NCI-H1417 treated with DMSO at 0.1 percent for 48 hours (cell line): ENCODE results near the gene PRKCA.
"Not testable (repeated sequence)": the region's sequence is repeated elsewhere in the genome, so short reads cannot be mapped to it uniquely, and the experiment has no call there.

ENCODE experiments used
- DNase-seq: peaks from one replicate; lab custom pipeline; 2025; lab: John Stamatoyannopoulos, UW

The PRKCA gene

DNA sequence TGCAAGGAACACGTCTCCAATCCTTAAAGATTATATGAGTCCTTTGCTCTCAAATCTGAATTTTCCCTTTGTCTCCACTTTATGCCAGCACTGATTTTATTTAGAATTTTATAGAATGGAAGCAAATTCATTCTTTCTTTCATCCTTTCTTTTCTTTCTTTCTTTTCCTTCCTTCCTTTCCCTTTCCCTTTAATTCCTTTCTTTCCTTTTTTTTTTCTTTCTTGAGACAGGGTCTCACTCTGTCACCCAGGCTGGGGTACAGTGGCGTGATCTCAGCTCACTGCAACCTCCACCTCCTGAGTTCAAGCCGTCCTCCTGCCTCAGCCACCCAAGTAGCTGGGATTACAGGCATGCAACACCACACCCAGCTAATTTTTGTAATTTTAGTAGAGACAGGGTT is 187.2 kb downstream of the PRKCA start:
- not testable (repeated sequence) for DNase-seq

DNA sequence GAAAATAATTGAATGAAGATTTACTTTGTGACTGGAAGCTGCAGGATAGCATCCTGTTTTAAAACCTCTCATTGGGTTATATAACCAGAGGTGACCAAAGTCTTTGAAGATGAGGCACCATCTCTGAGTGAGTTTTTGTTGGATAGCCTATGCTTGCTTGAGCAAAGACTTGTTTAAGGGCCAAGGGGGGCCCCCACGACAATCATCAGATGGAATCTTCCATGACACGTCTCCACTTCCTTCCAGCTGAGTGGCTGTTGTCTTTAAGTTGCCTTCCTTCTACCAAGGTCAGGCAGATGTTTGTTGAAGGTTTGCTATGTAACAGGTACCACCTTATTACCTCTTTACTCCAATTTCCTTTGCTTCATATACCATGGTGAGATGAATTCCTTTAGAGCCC is 188.8 kb downstream of the PRKCA start:
- no peak for DNase-seq

DNA sequence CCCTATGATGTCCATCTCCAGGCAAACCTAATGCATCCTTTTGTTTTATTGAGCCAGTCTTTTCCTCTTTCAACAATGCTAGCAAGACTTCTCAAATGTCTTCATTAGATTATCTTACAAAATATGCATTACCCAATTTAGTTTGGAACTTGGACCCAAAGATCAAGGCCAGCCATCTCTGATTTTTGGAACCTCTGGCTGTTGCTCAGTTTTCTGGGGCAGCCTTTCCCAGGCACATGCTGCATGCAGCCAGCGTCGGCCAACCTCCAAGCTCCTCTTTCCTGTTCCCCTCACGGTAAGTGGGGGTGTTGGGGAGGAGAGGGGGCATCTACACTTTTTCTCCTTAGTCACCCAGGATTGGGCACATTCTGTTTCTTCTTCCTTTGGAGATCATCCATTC is 189.3 kb downstream of the PRKCA start:
- DNase-seq: no peak

DNA sequence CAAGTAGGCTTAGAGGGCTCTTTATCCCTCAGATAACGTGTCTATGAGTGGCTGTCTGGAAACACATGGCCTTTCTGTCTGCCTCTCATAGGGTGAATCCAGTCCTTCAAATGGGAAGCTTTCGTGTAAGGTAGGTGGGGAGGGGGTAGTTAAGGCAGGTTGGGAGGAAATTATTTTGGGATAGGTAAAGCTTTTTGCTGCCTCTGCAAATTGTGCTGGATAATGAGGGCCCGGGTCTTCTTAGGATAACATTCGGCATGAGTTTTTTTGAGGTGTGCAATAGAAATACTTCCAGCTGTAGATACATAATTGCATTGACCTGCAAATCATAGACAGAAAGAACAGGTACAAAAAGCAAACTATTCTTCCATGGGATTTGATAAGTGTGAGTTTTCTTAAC is 189.7 kb downstream of the PRKCA start:
- DNase-seq: no peak

DNA sequence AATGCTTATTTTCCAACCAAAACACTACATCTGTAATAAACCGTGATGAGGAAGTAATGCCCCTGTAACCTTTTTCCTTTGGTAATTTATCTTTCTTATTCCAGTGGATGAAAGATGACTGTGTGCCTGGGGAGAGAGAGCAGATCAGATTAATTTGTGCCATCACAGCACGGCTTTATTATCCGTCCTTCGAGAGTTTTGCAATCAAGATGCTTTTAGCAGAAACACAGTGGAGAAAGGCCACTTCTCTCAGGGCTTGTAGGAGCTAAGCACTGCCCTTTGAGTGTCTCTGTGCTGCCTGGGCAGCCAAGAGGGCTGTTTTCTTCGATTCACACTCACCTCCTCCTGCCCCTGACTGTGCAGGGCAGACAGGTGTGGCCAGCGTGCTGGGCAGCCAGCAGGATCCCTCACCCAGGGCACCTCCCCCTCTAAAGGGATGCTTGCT is 190.2 kb downstream of the PRKCA start:
- no peak for DNase-seq

DNA sequence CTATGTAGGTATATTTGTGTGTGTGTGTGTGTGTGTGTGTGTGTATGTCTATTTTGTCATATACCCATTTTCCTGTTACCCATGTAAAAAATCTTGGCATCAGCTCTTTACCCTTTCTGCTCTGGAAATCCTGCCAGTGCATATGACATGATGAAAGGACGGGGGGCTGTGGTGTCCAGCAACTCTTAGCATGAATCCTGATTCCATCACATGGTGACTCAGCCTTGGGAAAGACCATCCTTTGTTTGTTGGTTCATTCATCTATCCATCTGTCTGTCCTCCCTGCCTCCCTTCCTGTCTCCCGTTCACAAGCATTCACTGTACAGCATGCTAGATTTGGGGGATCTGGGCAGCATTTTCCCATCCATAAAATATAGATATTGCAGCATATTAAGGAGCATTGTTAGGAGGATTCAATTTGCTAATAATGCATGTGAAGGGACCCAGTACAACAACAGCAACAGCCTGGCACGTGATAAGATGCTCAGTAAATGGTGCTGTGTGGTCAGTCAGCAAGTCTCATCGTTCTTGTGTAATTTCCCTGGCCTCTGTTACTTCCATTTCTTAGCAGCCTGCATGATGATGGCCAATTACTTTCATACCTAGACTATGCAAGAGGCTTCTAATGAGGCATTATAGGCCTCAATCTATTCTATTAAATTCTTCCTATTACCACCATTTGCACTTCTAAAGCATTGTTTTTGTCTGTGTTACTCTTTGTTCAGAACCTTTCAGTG is 191.0 kb downstream of the PRKCA start:
- no peak for DNase-seq

DNA sequence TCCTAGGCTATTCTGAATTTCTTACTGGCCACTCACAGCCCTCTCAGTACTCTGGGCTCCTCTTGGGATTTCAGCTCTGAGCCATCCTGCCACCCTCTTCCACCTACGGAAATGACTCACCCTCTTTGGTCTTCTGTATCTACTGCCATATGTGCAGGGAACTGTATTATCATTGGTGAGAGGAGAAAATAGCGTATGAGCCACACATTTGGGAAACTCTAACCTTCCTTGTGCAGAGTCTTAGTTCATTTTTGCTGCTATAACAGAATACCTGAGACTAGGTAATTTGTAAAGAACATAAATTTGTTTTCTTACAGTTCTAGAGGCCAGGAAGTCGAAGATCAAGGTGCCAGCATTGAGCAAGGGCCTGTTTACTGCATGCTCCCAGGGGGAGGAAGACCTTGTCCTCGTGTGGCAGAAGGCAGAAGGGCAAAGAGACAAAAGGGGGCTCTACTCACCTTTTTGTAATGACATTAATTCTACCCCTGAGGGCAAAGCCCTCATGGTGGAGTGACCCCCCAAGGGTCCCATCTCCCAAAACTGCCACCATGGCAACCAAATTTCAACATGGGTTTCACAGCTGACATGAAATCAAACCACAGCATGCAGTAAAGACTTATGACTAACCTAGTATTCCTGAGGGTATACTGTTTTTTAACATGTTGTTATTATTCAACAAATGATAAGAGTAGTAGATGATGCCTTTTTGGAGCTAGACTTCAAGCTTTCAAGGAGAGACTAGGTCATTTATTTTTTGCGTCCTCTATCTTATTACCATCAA is 191.8 kb downstream of the PRKCA start:
- no peak for DNase-seq

DNA sequence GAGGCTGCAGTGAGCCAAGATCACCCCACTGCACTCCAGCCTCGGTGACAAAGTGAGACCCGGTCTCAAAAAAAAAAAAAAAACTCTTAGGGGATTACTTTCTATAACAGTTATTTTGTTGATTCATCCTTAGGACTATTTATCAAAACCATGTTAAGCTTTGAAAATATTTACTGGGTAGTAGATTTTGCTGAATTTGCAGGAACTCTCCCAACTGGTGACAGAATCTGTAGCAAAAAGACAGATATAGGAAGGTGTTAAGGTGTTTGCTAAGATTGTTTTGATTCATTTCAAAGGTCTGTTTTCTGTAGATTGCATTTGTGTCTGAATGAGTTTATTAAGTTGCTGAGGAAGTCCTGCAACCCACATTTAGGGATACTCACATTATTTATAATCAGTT is 192.6 kb downstream of the PRKCA start:
- DNase-seq: no peak

DNA sequence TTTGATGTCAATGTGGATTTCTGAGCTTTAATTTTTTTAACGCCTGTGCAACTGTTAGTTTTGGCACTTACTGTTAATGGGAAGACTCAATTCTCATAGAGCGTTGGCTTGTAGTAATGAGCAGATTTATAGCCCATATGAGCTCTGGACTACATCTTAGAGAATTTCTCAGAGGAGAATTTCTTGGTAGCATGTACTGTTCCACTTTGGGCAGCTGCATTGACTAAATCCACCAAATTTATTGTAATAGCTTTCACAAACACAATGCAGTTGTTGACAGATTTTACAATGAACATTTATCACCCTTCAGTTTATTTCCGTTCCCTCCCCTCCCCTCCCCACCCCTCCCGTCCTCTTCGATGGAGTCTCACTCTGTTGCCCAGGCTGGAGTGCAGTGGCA is 193.9 kb downstream of the PRKCA start:
- no peak for DNase-seq

DNA sequence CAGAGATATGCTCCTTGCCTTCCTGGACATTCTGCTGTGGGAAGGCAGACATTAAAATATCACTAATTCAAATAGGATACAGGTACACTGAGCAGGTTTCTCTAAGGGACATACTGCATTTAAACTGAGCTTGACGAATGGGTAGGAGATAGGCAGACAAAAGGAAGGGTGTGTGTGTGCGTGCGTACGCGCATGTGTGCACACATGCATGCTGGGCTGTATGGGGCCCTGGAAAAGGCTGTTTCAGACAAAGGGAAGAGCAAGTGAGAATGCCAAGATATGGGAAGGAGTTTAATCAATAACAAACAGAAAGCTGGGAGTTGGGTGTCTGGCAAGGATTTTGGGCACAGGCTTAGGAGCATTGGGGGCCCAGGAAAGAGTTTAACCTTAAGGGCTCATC is 196.2 kb downstream of the PRKCA start:
- DNase-seq: no peak

DNA sequence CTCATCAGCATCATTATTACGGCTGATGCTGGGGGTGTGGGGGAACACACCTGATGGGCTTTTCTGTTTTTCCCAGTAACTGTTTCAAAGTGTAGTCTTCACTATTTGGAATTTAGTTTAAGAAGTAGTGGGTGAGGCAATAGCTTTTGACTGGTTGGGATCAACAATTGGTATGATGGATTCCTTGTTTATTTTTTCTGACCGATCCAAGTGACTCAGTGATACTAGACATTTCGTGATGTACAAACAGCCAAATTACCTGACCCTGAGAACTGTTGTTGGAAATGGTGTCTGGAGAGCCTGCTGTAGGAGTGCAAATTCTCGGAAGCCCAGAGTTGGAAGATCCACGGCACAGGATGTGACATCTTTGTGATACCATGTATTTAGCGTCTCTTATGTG is 204.2 kb downstream of the PRKCA start:
- no peak for DNase-seq

DNA sequence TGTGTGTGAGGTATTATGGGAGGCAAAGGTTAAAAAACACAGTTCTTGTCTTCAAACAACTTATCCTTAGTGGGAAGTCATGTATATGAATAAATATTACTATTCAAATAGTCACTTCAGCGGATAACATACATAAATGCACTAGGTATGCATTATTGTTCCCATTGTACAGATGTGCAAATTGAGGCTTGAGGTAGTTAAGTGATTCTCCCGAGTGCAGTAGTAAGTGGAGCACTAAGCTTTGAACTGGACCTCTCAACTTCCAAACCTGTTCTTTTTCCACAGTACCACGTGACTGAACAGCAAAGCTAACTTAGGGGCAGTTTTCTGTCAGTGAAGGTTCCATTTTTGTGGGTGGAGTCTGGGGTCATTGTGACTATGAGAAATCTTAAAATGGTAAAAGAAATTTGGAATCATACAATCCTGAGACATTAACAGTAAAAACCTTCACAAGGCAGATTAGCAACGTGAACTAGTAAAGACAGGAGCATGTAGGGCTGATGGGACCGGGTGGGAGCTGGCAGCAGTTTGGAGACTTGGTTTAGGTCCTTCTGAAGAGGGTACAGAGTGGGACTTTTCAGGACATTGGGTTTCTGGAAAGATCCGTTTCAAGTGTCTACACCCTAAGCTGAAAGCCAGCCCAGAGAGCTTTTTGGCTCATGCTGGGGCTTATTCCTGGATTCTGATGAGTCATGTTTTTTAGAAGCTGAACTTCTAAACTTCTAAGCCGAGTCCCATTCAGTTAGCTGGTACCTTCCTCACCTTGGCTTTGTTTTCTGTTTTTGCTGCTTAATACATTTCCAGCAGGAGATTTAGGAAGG is 204.9 kb downstream of the PRKCA start:
- no peak for DNase-seq

DNA sequence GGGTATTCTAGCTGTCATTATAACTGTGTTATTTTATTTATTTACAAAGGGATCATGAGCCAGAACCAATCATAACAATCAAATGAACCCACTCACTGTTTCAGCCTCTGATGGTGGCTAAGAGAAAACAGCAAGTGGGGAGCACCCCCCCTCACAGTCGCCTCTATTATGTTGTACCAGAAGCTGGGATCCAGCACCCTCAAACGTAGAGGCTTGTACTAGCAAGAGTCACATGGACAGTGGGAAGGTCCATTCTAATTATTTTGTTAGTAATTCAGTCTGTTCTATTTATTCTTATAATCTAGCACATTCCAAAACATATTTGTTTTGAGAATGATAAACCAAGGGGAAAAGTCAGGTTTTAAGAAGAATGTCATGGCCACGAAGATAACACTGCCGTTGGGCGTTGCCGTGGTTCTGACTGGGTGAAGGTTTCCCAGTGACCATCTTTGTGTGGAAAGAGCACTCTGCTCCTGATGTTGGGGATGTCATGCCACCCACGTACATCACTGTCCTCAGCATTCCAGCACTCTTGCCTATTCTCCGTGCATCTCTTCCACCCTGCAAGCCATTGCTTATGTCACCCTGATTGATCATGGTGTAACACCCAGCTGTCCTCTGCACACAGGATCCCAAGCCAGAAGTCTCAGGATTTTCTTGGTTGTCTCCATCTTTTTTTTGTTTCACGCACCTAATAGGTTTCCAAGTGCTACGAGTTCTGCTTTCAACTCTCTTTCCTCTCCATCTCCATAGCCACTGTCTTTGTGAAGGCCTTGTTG is 205.8 kb downstream of the PRKCA start:
- no peak for DNase-seq

DNA sequence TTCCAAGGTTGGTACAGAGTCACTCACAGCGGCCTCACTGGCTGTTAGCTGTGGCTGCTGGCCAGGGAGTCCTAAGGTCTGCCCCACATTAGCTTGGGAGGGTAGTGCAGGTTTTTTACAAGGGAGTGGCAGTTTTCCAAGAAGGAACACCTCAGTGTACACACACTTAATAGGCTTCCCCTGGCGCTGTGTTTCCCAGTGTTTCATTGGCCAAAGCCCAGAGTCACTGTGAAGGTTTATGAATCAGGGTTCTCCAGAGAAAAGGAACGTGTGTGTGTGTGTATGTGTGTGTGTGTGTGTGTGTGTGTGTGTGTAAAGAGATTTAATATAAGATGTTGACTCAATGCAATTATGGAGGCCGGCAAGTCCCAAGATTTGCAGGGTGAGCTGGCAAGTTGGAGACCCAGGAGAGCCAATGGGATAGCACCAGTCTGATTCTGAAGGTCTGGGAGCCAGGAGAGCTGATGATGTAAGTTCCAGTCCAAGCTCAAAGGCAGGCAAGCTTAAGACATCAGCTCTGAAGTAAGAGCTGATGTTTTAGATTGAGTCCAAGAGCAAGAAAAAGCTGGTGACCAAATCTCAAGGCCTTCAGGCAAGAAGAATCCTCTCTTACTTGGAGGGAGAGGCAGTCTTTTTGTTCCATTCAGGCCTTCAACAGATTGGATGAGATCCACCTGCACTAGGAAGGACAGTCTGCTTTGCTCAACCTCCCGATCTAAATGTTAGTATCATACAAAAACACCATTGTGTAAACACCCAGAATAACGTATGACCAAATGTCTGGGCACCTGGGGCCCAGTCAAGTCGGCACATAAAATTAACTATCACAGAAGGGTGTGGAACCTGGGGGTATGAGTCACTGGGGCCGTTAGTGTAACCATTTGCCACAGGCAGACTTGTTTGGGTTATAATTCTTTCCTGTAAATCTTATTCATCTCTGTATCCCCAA is 206.8 kb downstream of the PRKCA start:
- no peak for DNase-seq

DNA sequence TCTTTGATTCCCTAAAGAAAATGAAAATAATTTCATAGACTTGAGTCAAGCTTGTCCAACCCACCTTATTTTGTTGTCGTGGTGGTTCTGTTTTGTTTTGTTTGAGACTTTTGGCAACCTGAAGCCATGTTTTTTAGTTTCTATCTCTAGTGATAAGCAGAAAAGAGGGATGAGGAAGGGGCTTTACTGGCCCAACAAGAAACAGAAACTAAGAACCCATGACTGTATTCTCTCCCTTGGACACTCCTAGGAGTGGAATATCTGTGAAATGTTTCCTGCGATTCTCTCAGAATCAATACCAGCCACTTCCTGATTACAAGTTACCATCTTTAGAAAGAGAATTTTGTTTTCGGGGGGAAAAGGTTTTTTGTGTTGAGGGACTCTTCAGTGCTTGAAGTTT is 207.5 kb downstream of the PRKCA start:
- no peak for DNase-seq

DNA sequence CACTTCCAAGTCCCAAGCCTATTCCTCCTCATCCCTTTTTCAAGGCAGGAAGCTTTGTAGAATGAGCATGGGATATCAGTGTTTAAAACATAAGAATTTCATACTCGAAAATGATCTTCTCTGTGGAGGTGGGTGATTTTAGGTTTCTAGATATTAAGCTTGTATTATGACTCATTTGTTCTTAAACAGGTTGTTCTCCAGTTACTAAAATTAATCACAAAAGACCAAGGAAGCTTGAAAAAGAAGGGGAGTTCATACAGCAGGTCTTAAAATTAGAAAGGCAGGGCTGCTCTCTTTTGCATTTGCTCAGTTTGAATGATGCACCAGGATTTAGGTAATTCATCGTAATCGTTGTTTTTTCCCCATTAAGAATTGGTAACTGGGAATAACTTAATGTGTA is 208.7 kb downstream of the PRKCA start:
- DNase-seq: no peak

DNA sequence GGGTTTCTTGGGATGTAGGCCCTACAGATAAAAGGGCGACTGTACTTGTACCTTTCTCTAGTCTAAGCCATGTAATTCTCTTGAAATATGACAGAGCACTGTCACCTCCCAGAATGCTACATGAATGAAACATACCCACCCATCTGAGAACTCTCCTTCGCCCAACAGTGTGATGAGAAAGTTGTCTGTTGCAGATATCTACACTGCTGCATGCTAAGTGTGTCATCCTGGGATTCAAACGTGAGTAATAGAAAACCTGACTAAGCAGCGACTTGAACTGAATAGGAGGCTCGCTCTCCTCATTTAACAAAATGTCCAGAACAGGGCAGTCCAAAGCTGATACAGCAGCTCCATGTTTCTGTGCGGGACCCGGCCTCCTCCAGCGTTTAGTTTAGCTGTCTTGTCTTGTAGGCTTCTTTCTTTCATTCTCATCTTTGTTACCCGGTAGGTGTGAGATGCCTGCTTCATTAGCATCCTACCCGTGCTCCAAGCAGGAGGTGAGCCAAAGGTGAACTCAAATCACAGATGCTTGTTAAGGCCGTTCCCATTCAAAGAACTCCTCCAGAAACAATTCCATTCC is 211.9 kb downstream of the PRKCA start:
- DNase-seq: no peak

DNA sequence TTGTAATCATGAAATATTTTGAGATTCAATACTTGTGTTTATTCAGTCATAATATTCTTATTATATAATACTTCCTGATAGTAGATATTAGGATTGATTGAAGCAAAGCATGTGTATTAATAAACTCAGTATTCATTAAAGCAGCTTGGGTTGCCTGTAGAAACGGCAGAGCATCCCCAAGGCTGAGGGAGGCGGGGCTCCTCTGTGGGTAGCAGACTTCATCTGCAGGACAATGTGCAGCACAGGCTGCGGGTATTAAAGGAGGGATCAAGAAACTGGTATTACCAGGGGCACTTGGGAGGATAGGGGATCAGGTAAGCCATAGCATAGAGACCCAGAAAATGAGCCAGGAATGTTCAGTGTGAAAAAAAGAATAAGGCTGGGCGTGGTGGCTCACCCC is 213.6 kb downstream of the PRKCA start:
- no peak for DNase-seq

DNA sequence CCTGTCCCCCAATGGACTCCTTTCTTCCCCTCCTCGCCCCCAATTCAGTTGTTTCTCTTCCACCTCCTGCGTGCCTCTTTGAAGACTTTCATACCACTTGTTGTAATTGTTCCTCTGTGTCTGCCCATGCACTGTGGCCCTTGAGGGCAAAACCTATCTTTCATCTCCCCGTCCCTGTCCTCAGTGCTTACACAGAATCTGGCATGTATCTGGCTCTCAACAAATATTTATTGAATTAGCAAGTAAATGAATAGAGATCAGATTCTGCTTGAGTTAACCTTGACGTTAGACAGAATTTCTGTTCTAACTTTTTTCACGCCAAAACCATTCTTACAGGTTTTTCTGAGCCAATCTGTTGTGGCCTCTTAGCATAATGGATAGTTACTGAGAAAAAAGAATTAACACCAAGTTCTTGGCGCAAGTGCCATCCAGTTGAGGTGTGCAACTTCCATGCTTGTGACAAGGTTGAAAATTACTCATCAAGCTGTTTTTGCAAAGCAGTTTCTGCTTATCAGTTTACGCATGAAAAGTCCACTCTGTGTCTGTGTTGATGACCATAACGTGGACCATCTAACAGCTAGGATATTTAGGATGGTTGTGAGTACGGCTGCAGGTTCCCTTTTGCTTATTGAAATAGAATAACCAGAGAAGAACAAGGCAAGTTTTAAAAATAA is 215.1 kb downstream of the PRKCA start:
- no peak for DNase-seq

DNA sequence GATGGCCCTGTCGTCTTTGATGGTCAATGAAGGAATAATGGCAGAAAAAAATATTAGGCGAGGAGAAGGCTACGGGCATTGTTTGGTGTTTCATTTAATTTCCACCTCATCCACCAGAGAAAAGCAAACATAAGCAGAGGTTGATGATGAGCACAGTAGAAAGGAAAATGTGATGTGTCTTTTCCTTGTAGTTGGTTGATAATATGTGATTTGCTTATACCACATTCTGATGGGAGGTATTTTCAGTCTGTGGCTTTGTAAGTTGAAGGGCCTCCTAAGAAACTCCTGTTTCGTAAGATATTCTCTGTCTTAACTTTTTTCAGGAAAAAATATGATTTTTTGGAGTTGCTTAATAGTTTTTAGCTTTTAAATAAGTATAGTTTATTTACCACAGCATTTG is 215.7 kb downstream of the PRKCA start:
- no peak for DNase-seq
